T-cell (primary cell): ENCODE measurements around the gene BDP1. TPM values are rescaled to one million over a fixed set of nuclear protein-coding genes. Genes with fewer than 3 reads are reported as not detected.
A peak's percentile ranks its signal among the peaks of the same experiment; 100 is the strongest.
"Not testable (repeated sequence)": the region's sequence is repeated elsewhere in the genome, so short reads cannot be mapped to it uniquely, and the experiment has no call there.

Source experiments
- ATAC-seq, 4 experiments: fragments of 200-7000 bp in 3 of 4; fragments of 150-1000 bp in 1 of 4; cut with Tn5 transposase; replicated peaks in 1 of 4; 1 replicate in 3 of 4; 2 replicates in 1 of 4; pipeline ENCODE4 v1.10.0; 2021; ENCODE audit warnings: moderate library complexity in 3 of 4, mild to moderate bottlenecking in 2 of 4, moderate number of reproducible peaks in 1 of 4
- CTCF ChIA-PET, 2 donors: fragments of 300-600 bp; sonication (Branson Sonifier 250); formaldehyde crosslinking; loops; one replicate each; lab custom pipeline; 2022; ENCODE audit warnings: antibody characterized with exemption in 2 of 2; lab: Charles Lee
- POLR2A ChIA-PET, 2 donors: fragments of 300-600 bp; sonication (Branson Sonifier 250); formaldehyde crosslinking; loops; one replicate each; lab custom pipeline; 2022; ENCODE audit warnings: antibody characterized with exemption in 2 of 2; lab: Charles Lee
- DNase-seq, 35 experiments: peaks; one replicate each; pipeline versions ENCODE4 v3.0.0 to v3.0.0-alpha.2; 2013 to 2023
- H3K27ac ChIP-seq: one replicate; pipeline ENCODE4 v1.5.1; 2013; ENCODE audit warnings: low read length
- H3K27me3 ChIP-seq, 2 experiments: replicated peaks in 1 of 2; 1 replicate in 1 of 2; 2 replicates in 1 of 2; pipeline versions ENCODE4 v1.6.1 to v1.7.0; 2013; ENCODE audit warnings: low read length in 1 of 2, mixed read lengths in 1 of 2; ENCODE audit not compliant: control insufficient read depth in 2 of 2, insufficient read depth in 2 of 2; ENCODE audit errors: extremely low read depth in 1 of 2
- H3K36me3 ChIP-seq, 2 donors: 1 replicate in 1 of 2; 2 replicates in 1 of 2; pipeline versions ENCODE4 v1.6.1 to v1.7.0; 2013; ENCODE audit warnings: low read length in 1 of 2; ENCODE audit not compliant: control insufficient read depth in 2 of 2, insufficient read depth in 1 of 2; ENCODE audit errors: extremely low read depth in 1 of 2
- H3K4me1 ChIP-seq, 2 experiments: 1 replicate in 1 of 2; 2 replicates in 1 of 2; pipeline versions ENCODE4 v1.6.1 to v1.7.0; 2013; ENCODE audit warnings: low read length in 2 of 2, mixed read lengths in 1 of 2; ENCODE audit not compliant: insufficient read depth in 2 of 2, control insufficient read depth in 1 of 2; ENCODE audit errors: extremely low read depth in 1 of 2
- H3K4me3 ChIP-seq, 2 donors: 1 replicate in 1 of 2; 2 replicates in 1 of 2; pipeline versions ENCODE4 v1.5.1 to v1.7.0; 2013; ENCODE audit warnings: mild to moderate bottlenecking in 2 of 2, low read length in 1 of 2, moderate library complexity in 1 of 2; ENCODE audit not compliant: control insufficient read depth in 1 of 2; ENCODE audit errors: extremely low read depth in 1 of 2
- H3K9me3 ChIP-seq: 2 replicates; pipeline ENCODE4 v1.7.0; 2013
- H3K27ac Mint-ChIP-seq, 2 donors: one replicate each; pipeline ENCODE4 v1.8.0; 2020 to 2021; ENCODE audit warnings: mild to moderate bottlenecking in 2 of 2, mixed read lengths in 2 of 2
- H3K27me3 Mint-ChIP-seq, 2 donors: one replicate each; pipeline ENCODE4 v1.8.0; 2021 to 2022; ENCODE audit warnings: mixed read lengths in 2 of 2
- H3K36me3 Mint-ChIP-seq: one replicate; pipeline ENCODE4 v1.8.0; 2021; ENCODE audit warnings: mixed read lengths
- H3K4me1 Mint-ChIP-seq, 3 donors: one replicate each; pipeline ENCODE4 v1.8.0; 2020 to 2022; ENCODE audit warnings: mixed read lengths in 3 of 3, mild to moderate bottlenecking in 1 of 3
- H3K4me3 Mint-ChIP-seq, 3 donors: one replicate each; pipeline ENCODE4 v1.8.0; 2020 to 2022; ENCODE audit warnings: mild to moderate bottlenecking in 3 of 3, mixed read lengths in 3 of 3, moderate library complexity in 3 of 3
- H3K9me3 Mint-ChIP-seq, 3 donors: one replicate each; pipeline ENCODE4 v1.8.0; 2020 to 2022; ENCODE audit warnings: mixed read lengths in 3 of 3
- WGBS: methylation state at CpG from one replicate; pipeline ENCODE4 v1.1.5; 2013; ENCODE audit warnings: missing lambda C conversion rate; ENCODE audit not compliant: insufficient coverage; 5-methylcytosine and 5-hydroxymethylcytosine counted together
- total RNA-seq, 35 experiments: library from RNA in 6 of 35; stranded (reverse) in 6 of 35; fragments of 120-200 nt in 1 of 35; gene quantifications; one replicate each; pipeline versions ENCODE4 v1.2.1 to v1.2.4 and lab custom pipeline; 2013 to 2026

Gene BDP1
- total RNA-seq, 5 donors from 2014 or later (not counting 1 experiment from before 2014, with no cell fraction given) = 34.0 to 43.9 (median 40.6) TPM

DNA sequence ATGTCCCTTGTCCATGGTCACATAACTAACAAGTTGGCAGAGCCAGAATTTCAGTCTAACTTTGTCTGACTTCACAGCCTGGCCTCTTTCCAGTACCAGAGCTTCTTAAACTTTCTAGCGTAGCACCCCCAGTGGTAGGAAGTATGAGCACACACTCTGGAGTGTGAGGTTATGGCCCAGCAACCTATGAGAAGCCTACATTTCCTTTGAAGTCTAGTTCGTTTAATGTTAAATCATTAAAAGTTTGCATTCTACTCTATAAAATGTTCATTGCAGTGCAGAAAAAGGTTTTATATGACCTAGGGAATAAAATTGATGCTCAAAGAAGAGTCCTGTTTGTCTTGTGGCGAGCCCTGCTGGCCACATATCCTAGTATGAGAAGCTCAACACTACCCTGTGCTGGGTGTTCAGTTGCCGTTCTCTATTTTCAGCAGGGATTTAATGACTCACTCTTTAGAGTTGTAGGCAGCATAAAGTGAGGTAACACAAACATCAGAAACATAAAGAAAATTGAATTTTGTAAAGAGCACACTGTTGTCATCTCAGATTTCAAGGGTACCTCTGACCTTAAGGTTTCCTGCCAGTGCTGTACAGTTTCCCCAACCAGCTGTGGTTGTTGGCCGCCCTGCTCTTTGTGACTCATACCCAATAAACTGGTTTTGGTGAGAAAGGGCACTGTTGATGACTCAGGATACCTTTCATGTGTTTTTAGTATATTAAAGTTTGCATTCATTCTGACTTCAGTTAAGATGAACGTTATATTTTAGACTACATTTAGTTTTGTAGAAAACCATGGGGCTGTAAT, 146.0 kb downstream of the BDP1 start:
- CTCF ChIA-PET = interaction anchor here (0.6 to 2.3 kb wide), 13 partner anchors 9 to 130 kb away, joined by 3 to 32 read pairs (median 4); partner anchors contain the start of gene MCCC2 (in 1 of the 2)
- H3K4me1 Mint-ChIP-seq = peaks cover 15 to 33% (median 32%) of the 10 kb centered on the region in 3 donors
- no peaks in the 10 kb centered on the region for H3K27me3 Mint-ChIP-seq
- H3K4me3 Mint-ChIP-seq = peak overlapping the region in 1 of 3 donors; percentile 49
- peak; percentile 27 to 81 (median 53) for DNase-seq
- POLR2A ChIA-PET = interaction anchor here in 1 of 2 donors (0.6 kb wide), 1 partner anchor 125 kb away, joined by 3 read pairs; no protein-coding TSS in a partner anchor
- Histone ChIP-seq H3K27me3 (no peaks in the 10 kb centered on the region), H3K4me3 (no peak overlapping the region), H3K4me1 (peaks cover 0 to 16% of the 10 kb centered on the region in 2 experiments), H3K36me3 (peaks cover 12 to 57% of the 10 kb centered on the region in 2 donors), H3K27ac (peak overlapping the region; percentile 69), H3K9me3 (no peaks in the 10 kb centered on the region)
- H3K9me3 Mint-ChIP-seq = no peaks in the 10 kb centered on the region
- peak; percentile 93 to 94 (median 94) for ATAC-seq
- H3K36me3 Mint-ChIP-seq = peaks cover 49% of the 10 kb centered on the region
- H3K27ac Mint-ChIP-seq = peak overlapping the region; percentile 89 to 93
- 33% methylated on average over 1 of the region's 6 CpGs for WGBS

DNA sequence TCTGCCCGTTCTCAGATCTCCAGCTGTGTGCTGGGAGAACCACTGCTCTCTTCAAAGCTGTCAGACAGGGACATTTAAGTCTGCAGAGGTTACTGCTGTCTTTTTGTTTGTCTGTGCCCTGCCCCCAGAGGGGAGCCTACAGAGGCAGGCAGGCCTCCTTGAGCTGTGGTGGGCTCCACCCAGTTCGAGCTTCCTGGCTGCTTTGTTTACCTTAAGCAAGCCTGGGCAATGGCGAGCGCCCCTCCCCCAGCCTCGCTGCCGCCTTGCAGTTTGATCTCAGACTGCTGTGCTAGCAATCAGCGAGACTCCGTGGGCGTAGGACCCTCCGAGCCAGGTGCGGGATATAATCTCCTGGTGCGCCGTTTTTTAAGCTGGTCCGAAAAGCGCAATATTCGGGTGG, 154.5 kb downstream of the BDP1 start:
- H3K4me3 Mint-ChIP-seq, H3K4me1 ChIP-seq, POLR2A ChIA-PET, H3K9me3 Mint-ChIP-seq, CTCF ChIA-PET, H3K27ac Mint-ChIP-seq, H3K27me3 ChIP-seq, H3K4me3 ChIP-seq, H3K4me1 Mint-ChIP-seq, H3K9me3 ChIP-seq, ATAC-seq, H3K27ac ChIP-seq, H3K27me3 Mint-ChIP-seq: not testable (repeated sequence)
- DNase-seq = peak in 2 of 35 experiments; percentile 3 to 6
- H3K36me3 Mint-ChIP-seq = peaks cover 32% of the 10 kb centered on the region
- 80% methylated on average over 1 of the region's 16 CpGs for WGBS
- peaks cover 7 to 17% of the 10 kb centered on the region in 2 donors for H3K36me3 ChIP-seq

DNA sequence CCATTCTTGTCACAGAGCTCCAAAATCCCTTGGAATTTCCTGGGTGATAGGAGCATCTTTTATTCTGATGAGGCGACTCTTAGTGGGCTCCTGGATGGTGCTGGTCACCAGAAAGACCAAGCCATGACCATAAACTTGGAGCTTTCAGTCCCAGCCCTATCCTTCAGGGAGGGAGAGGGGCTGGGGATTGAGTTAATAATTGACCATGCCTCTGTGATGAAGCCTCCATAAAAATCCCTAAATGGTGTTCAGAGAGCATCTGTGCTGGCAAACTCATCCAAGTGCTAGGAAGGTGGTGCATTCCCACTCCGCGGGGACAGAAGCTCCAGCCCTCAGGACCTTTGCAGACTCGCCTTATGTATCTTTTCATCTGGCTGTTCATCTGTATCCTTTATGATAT, 160.4 kb downstream of the BDP1 start:
- ATAC-seq (no peak), DNase-seq (no peak)
- ChIA-PET CTCF (interaction anchor here in 1 of 2 donors (0.7 kb wide), 1 partner anchor 31 kb away, joined by 4 read pairs; no protein-coding TSS in a partner anchor), POLR2A (no interaction called here)
- no peak overlapping the region for H3K27ac ChIP-seq
- H3K27me3 Mint-ChIP-seq = no peaks in the 10 kb centered on the region
- peaks cover 0 to 3% of the 10 kb centered on the region in 2 experiments for H3K4me1 ChIP-seq
- H3K27ac Mint-ChIP-seq = no peak overlapping the region
- peaks cover 5 to 34% of the 10 kb centered on the region in 2 donors for H3K36me3 ChIP-seq
- 100% methylated on average over 1 of the region's 4 CpGs for WGBS
- H3K4me1 Mint-ChIP-seq = peaks cover 14 to 27% (median 19%) of the 10 kb centered on the region in 3 donors
- H3K9me3 ChIP-seq = no peaks in the 10 kb centered on the region
- H3K4me3 ChIP-seq = no peak overlapping the region
- H3K4me3 Mint-ChIP-seq = no peak overlapping the region
- peaks cover 61% of the 10 kb centered on the region for H3K36me3 Mint-ChIP-seq
- H3K9me3 Mint-ChIP-seq = no peaks in the 10 kb centered on the region
- no peaks in the 10 kb centered on the region for H3K27me3 ChIP-seq

Other genes with a start within 250 kb of the BDP1 start
- 10 to 100 TPM; 27.2 to 32.8 (median 27.5) TPM for gene MCCC2, start 131.7 kb downstream of the BDP1 start, total RNA-seq